OCI-LY7 (cell line): ENCODE data around the gene PATJ.

Source experiments
- EZH2phosphoT487 ChIP-seq: fragments of 200-600 bp; sonication (generic); IDR thresholded peaks from 2 replicates; pipeline ENCODE4 v1.6.1; 2018; ENCODE audit warnings: low read depth, borderline replicate concordance, mild to moderate bottlenecking, mixed run types, antibody characterized with exemption, low read length, moderate library complexity, mixed read lengths
- TF ChIP-seq, protein P1 (sequence below): fragments of 200-600 bp; sonication (generic); conservative IDR thresholded peaks from 2 replicates; pipeline ENCODE4 v1.5.1; 2014; ENCODE audit warnings: mild to moderate bottlenecking, antibody characterized with exemption, low read length, moderate library complexity, mixed read lengths

DNA sequence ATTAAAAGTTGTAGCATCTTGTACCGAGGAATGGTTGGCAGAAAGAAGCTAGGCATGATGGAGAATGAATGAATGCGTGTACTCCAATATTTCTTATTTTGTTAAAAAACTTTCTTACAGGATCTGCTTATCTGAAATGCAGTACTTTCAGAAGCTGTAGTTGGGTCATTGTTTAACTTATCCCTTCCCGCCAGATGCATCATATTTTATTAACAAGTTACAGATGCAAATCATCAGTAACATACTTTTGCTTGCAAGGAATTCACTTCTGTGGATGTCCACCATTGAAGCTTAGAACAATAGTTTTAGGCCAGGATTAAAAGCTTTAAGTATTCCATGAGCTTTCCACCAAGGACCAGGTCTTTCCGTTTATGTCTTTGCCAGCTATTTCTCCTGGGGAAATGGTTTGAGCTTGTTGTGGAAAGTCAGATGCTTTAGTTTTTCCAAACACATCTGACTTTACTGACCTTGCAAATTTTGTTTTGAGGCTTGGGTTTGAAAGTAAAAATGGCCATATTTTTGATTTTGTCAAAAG, 65.4 kb downstream of the PATJ start:
- TF ChIP-seq, protein P1, sequence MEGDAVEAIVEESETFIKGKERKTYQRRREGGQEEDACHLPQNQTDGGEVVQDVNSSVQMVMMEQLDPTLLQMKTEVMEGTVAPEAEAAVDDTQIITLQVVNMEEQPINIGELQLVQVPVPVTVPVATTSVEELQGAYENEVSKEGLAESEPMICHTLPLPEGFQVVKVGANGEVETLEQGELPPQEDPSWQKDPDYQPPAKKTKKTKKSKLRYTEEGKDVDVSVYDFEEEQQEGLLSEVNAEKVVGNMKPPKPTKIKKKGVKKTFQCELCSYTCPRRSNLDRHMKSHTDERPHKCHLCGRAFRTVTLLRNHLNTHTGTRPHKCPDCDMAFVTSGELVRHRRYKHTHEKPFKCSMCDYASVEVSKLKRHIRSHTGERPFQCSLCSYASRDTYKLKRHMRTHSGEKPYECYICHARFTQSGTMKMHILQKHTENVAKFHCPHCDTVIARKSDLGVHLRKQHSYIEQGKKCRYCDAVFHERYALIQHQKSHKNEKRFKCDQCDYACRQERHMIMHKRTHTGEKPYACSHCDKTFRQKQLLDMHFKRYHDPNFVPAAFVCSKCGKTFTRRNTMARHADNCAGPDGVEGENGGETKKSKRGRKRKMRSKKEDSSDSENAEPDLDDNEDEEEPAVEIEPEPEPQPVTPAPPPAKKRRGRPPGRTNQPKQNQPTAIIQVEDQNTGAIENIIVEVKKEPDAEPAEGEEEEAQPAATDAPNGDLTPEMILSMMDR: no peak
- no peak for TF ChIP-seq EZH2phosphoT487
